Activated naive CD4-positive, alpha-beta T cell treated with anti-CD3 and anti-CD28 coated beads for 36 hours (primary cell): ENCODE measurements around the gene HTRA1. TPM values are rescaled to one million over a fixed set of nuclear protein-coding genes. Genes with fewer than 3 reads are reported as not detected.

Experiments
- CTCF ChIA-PET: fragments of 350-600 bp; sonication (Branson Sonifier 250); formaldehyde crosslinking; loops from one replicate; lab custom pipeline; 2021; ENCODE audit warnings: antibody characterized with exemption; lab: Charles Lee
- DNase-seq: peaks from one replicate; pipeline ENCODE4 v3.0.0-alpha.2; 2020
- H3K27ac Mint-ChIP-seq: one replicate; pipeline ENCODE4 v1.8.0; 2021; ENCODE audit warnings: mild to moderate bottlenecking, mixed read lengths
- H3K27me3 Mint-ChIP-seq: one replicate; pipeline ENCODE4 v1.8.0; 2021; ENCODE audit warnings: low read depth, mixed read lengths
- H3K36me3 Mint-ChIP-seq: one replicate; pipeline ENCODE4 v1.8.0; 2021; ENCODE audit warnings: low read depth, mixed read lengths
- H3K4me1 Mint-ChIP-seq: one replicate; pipeline ENCODE4 v1.8.0; 2021; ENCODE audit warnings: low read depth, mixed read lengths
- H3K4me3 Mint-ChIP-seq: one replicate; pipeline ENCODE4 v1.8.0; 2021; ENCODE audit warnings: mild to moderate bottlenecking, moderate library complexity, mixed read lengths
- H3K9me3 Mint-ChIP-seq: one replicate; pipeline ENCODE4 v1.8.0; 2021; ENCODE audit warnings: mixed read lengths
- intact Hi-C: fragments of 100-400 bp; cut with micrococcal nuclease; formaldehyde crosslinking; loops from one replicate; pipeline ENCODE4 v1.15.1; 2023
- total RNA-seq, 2 experiments: library from RNA; stranded (reverse); gene quantifications; one replicate each; pipeline ENCODE4 v1.2.3, GENCODE V29; 2021

Gene HTRA1
- total RNA-seq, 2 experiments from 2014 or later = not detected

GRCh38 chr10:122492999-122493481, 31.7 kb downstream of the HTRA1 start:
- H3K27ac Mint-ChIP-seq = no peak overlapping the region
- H3K27me3 Mint-ChIP-seq = no peaks in the 10 kb centered on the region
- no peak overlapping the region for H3K4me3 Mint-ChIP-seq
- DNase-seq = no peak
- CTCF ChIA-PET = interaction anchor here (0.6 kb wide), 1 partner anchor 626 kb away, joined by 5 read pairs; no protein-coding TSS in a partner anchor
- H3K4me1 Mint-ChIP-seq = peaks cover 19% of the 10 kb centered on the region
- intact Hi-C loops = no loop called here
- H3K36me3 Mint-ChIP-seq = no peaks in the 10 kb centered on the region
- H3K9me3 Mint-ChIP-seq = no peaks in the 10 kb centered on the region

GRCh38 chr10:122493761-122494160, 32.4 kb downstream of the HTRA1 start:
- peaks cover 19% of the 10 kb centered on the region for H3K4me1 Mint-ChIP-seq
- intact Hi-C loops = no loop called here
- H3K27ac Mint-ChIP-seq = no peak overlapping the region
- no peaks in the 10 kb centered on the region for H3K36me3 Mint-ChIP-seq
- no peak overlapping the region for H3K4me3 Mint-ChIP-seq
- CTCF ChIA-PET = interaction anchor here (0.6 kb wide), 1 partner anchor 627 kb away, joined by 5 read pairs; no protein-coding TSS in a partner anchor
- DNase-seq = no peak
- H3K27me3 Mint-ChIP-seq = no peaks in the 10 kb centered on the region
- no peaks in the 10 kb centered on the region for H3K9me3 Mint-ChIP-seq

GRCh38 chr10:122494173-122494820, 32.9 kb downstream of the HTRA1 start:
- intact Hi-C loops = no loop called here
- Mint-ChIP-seq H3K4me3 (no peak overlapping the region), H3K4me1 (peaks cover 19% of the 10 kb centered on the region), H3K27me3 (no peaks in the 10 kb centered on the region), H3K27ac (no peak overlapping the region), H3K36me3 (no peaks in the 10 kb centered on the region), H3K9me3 (no peaks in the 10 kb centered on the region)
- DNase-seq = no peak
- CTCF ChIA-PET = interaction anchor here (2.7 kb wide), 1 partner anchor 71 kb away, joined by 8 read pairs; no protein-coding TSS in a partner anchor

- H3K27me3 Mint-ChIP-seq = no peaks in the 10 kb centered on the region
- CTCF ChIA-PET = interaction anchor here (2.7 kb wide), 1 partner anchor 71 kb away, joined by 8 read pairs; no protein-coding TSS in a partner anchor
- H3K4me3 Mint-ChIP-seq = no peak overlapping the region
- intact Hi-C loops = no loop called here
- peaks cover 19% of the 10 kb centered on the region for H3K4me1 Mint-ChIP-seq
- no peaks in the 10 kb centered on the region for H3K9me3 Mint-ChIP-seq
- H3K27ac Mint-ChIP-seq = no peak overlapping the region
- DNase-seq = no peak
- no peaks in the 10 kb centered on the region for H3K36me3 Mint-ChIP-seq
These were observed 33.5 kb downstream of the HTRA1 start for GRCh38 chr10:122494833-122495232.

GRCh38 chr10:122495406-122496340, 34.3 kb downstream of the HTRA1 start:
- peak; percentile 11 for DNase-seq
- Mint-ChIP-seq H3K27me3 (no peaks in the 10 kb centered on the region), H3K36me3 (no peaks in the 10 kb centered on the region), H3K4me3 (no peak overlapping the region), H3K9me3 (no peaks in the 10 kb centered on the region), H3K4me1 (peaks cover 19% of the 10 kb centered on the region), H3K27ac (no peak overlapping the region)
- intact Hi-C loops = no loop called here
- CTCF ChIA-PET = interaction anchor here (0.7 to 2.7 kb wide), 2 partner anchors 70 to 190 kb away, joined by 3 to 8 read pairs; no protein-coding TSS in a partner anchor

- H3K4me3 Mint-ChIP-seq = no peak overlapping the region
- intact Hi-C loops = no loop called here
- no peak overlapping the region for H3K27ac Mint-ChIP-seq
- no peaks in the 10 kb centered on the region for H3K27me3 Mint-ChIP-seq
- CTCF ChIA-PET = interaction anchor here (1.1 to 2.7 kb wide), 2 partner anchors 67 to 68 kb away, joined by 3 to 8 read pairs; no protein-coding TSS in a partner anchor
- H3K9me3 Mint-ChIP-seq = no peaks in the 10 kb centered on the region
- DNase-seq = no peak
- H3K36me3 Mint-ChIP-seq = no peaks in the 10 kb centered on the region
- peaks cover 13% of the 10 kb centered on the region for H3K4me1 Mint-ChIP-seq
These were observed 35.9 kb downstream of the HTRA1 start for GRCh38 chr10:122497241-122497640.

- intact Hi-C loops = no loop called here
- Mint-ChIP-seq H3K27me3 (no peaks in the 10 kb centered on the region), H3K4me3 (no peak overlapping the region), H3K27ac (no peak overlapping the region), H3K36me3 (no peaks in the 10 kb centered on the region), H3K9me3 (no peaks in the 10 kb centered on the region), H3K4me1 (peaks cover 13% of the 10 kb centered on the region)
- CTCF ChIA-PET = interaction anchor here (1.1 kb wide), 1 partner anchor 65 kb away, joined by 3 read pairs; no protein-coding TSS in a partner anchor
- DNase-seq = no peak
These were observed 37.2 kb downstream of the HTRA1 start for GRCh38 chr10:122498521-122498920.

- no peaks in the 10 kb centered on the region for H3K36me3 Mint-ChIP-seq
- CTCF ChIA-PET = no interaction called here
- H3K27ac Mint-ChIP-seq = no peak overlapping the region
- H3K4me1 Mint-ChIP-seq = peaks cover 13% of the 10 kb centered on the region
- H3K9me3 Mint-ChIP-seq = no peaks in the 10 kb centered on the region
- H3K4me3 Mint-ChIP-seq = no peak overlapping the region
- H3K27me3 Mint-ChIP-seq = no peaks in the 10 kb centered on the region
- intact Hi-C loops = no loop called here
- DNase-seq = no peak
These were observed 37.7 kb downstream of the HTRA1 start for GRCh38 chr10:122499012-122499411.

- Mint-ChIP-seq H3K27ac (no peak overlapping the region), H3K4me1 (peaks cover 13% of the 10 kb centered on the region), H3K27me3 (no peaks in the 10 kb centered on the region), H3K9me3 (no peaks in the 10 kb centered on the region), H3K36me3 (no peaks in the 10 kb centered on the region), H3K4me3 (no peak overlapping the region)
- intact Hi-C loops = no loop called here
- CTCF ChIA-PET = no interaction called here
- no peak for DNase-seq
These were observed 38.2 kb downstream of the HTRA1 start for GRCh38 chr10:122499491-122499941.

GRCh38 chr10:122500194-122500593, 38.8 kb downstream of the HTRA1 start:
- H3K36me3 Mint-ChIP-seq = no peaks in the 10 kb centered on the region
- DNase-seq = no peak
- H3K27ac Mint-ChIP-seq = no peak overlapping the region
- H3K4me3 Mint-ChIP-seq = no peak overlapping the region
- intact Hi-C loops = no loop called here
- CTCF ChIA-PET = no interaction called here
- H3K9me3 Mint-ChIP-seq = no peaks in the 10 kb centered on the region
- H3K4me1 Mint-ChIP-seq = peaks cover 13% of the 10 kb centered on the region
- H3K27me3 Mint-ChIP-seq = no peaks in the 10 kb centered on the region

GRCh38 chr10:122500726-122501125, 39.4 kb downstream of the HTRA1 start:
- CTCF ChIA-PET = no interaction called here
- Mint-ChIP-seq H3K36me3 (no peaks in the 10 kb centered on the region), H3K4me1 (peaks cover 10% of the 10 kb centered on the region), H3K4me3 (no peak overlapping the region), H3K27me3 (no peaks in the 10 kb centered on the region), H3K9me3 (no peaks in the 10 kb centered on the region), H3K27ac (no peak overlapping the region)
- intact Hi-C loops = no loop called here
- DNase-seq = no peak

- H3K27ac Mint-ChIP-seq = no peak overlapping the region
- CTCF ChIA-PET = interaction anchor here (0.6 to 1.2 kb wide), 2 partner anchors 204 to 531 kb away, joined by 3 to 4 read pairs; no protein-coding TSS in a partner anchor
These were observed 41.7 kb downstream of the HTRA1 start for GRCh38 chr10:122503012-122503411.

More at GRCh38 chr10:122503012-122503411, 41.7 kb downstream of the HTRA1 start:
- Mint-ChIP-seq H3K9me3 (no peaks in the 10 kb centered on the region), H3K4me1 (no peaks in the 10 kb centered on the region), H3K36me3 (no peaks in the 10 kb centered on the region), H3K27me3 (no peaks in the 10 kb centered on the region), H3K4me3 (no peak overlapping the region)
- intact Hi-C loops = no loop called here
- DNase-seq = no peak
